Epithelial cell of proximal tubule (primary cell): ENCODE measurements around the gene NELL1. TPM values are rescaled to one million over a fixed set of nuclear protein-coding genes. Genes with fewer than 3 reads are reported as not detected.

ENCODE experiments used
- DNase-seq: peaks from one replicate; pipeline ENCODE4 v3.0.0-alpha.2; 2011; ENCODE audit warnings: low read depth
- H3K4me3 ChIP-seq: 2 replicates; pipeline ENCODE4 v1.5.1; 2011; ENCODE audit warnings: low read depth, mild to moderate bottlenecking, low read length
- total RNA-seq: library from RNA; depleted of rRNA; stranded (reverse); fragments of >200 nt; gene quantifications from 2 replicates; pipeline ENCODE4 v1.2.3, GENCODE V29; 2015
- TF ChIP-seq, protein P1 (sequence below): conservative IDR thresholded peaks from 2 replicates; pipeline ENCODE4 v1.5.1; 2012; ENCODE audit warnings: low read depth, mild to moderate bottlenecking, low read length

The NELL1 gene
- total RNA-seq, 1 donor from 2014 or later = not detected

DNA sequence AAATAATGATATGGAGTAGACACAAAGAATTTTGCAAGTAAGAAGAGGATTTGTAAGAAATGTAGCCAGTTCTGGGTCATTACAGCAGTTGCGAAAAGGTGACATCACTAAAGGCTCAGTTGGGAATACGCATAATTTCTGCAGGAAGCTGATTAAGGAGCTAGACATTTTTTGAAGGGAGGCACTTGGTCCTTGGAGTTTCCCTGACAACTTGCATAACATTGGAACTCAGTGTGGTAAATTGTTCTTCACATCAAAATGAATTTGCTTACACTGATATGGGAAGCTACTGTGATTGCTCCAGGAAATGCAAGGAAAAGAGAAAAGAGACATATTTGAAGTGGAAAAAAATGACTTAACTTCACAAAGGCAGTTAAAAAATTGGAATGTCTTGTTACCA is 626.1 kb downstream of the NELL1 start:
- no peak overlapping the region for H3K4me3 ChIP-seq
- DNase-seq = no peak
- TF ChIP-seq, protein P1, sequence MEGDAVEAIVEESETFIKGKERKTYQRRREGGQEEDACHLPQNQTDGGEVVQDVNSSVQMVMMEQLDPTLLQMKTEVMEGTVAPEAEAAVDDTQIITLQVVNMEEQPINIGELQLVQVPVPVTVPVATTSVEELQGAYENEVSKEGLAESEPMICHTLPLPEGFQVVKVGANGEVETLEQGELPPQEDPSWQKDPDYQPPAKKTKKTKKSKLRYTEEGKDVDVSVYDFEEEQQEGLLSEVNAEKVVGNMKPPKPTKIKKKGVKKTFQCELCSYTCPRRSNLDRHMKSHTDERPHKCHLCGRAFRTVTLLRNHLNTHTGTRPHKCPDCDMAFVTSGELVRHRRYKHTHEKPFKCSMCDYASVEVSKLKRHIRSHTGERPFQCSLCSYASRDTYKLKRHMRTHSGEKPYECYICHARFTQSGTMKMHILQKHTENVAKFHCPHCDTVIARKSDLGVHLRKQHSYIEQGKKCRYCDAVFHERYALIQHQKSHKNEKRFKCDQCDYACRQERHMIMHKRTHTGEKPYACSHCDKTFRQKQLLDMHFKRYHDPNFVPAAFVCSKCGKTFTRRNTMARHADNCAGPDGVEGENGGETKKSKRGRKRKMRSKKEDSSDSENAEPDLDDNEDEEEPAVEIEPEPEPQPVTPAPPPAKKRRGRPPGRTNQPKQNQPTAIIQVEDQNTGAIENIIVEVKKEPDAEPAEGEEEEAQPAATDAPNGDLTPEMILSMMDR = no peak

DNA sequence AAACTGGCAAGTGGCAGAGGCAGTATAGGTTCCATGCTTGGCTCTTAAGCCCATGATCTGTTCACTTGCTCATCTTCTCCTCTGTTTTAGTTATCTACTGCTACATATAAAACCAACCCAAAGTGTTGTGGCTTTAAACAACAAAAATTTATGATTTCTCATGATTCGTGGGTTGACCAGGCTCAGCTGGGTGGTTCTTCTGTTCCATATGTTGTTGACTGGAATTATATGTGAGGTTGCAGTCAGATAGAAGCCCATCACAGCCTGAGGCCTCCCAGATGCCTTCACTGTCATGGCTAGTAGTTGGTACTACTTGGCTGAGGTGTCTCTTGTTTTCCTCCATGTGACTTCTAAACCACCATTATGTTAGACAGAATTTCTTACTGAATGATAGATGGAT is 632.6 kb downstream of the NELL1 start:
- TF ChIP-seq, protein P1 = no peak
- no peak for DNase-seq
- no peak overlapping the region for H3K4me3 ChIP-seq

DNA sequence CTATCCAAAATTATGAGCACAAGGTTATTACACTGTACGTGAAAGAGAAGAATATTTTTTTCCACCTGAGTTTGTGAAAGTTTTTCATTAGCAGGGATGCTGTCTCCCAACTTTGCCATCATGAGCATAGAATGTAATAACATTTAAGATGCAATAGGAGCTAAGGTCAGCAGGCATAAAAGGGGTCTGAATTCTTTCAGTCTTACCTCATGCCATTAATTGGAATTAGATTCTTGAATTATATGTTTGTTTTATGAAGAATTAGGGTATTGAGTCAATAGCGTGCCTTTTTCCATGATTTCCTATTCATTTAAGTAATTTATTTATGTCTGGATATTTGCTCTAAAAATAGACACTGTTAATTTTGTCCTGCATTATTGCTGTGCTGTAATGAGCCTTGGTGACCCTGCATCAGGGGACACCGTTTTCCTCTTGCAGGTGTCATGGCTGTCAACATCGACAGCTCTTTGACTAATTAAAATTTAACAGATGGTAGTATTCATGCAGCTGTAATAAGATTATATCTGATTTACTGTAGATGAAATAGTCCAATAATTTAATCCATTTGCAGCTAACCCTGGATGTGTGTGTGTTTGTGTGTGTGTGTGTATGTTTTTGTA is 637.5 kb downstream of the NELL1 start:
- H3K4me3 ChIP-seq = no peak overlapping the region
- no peak for DNase-seq
- TF ChIP-seq, protein P1 = no peak

DNA sequence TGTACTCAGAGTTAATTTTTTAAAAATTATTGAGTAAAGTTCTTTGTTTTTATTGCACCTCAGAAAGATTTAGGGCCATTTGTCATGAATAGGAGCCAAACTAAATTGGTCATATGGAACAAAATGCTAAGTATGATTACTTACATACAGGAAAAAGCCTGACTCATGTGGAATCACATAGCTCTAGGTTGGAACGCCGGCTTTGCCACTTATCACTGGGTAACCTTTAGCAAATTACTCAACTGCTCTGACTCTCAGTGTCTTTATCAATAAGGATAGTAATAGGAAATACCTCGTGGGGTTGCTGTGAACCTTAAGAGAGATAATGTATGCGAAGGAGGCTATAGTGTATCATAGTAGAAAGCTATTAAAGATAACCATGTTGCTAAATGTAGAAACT is 638.5 kb downstream of the NELL1 start:
- TF ChIP-seq, protein P1 = no peak
- DNase-seq = no peak

DNA sequence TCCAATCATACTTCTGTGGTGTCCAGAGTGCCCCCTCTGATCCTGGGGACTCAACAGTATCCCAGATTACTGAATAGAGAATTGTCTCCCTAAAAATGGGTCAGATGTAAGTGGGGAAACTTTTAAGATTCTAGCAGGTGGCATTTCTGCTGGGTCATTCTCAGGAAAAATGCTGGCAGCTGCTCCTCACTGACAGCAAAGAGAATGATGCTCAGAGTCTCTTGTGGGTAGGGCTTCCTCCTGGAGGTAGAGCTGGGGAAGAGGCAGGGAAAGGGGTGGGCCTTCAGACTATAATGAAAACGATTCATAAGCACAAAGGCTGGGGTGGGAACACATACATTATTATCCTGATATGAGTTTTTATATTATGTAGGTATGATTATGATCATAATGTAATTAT is 647.2 kb downstream of the NELL1 start:
- H3K4me3 ChIP-seq = no peak overlapping the region
- TF ChIP-seq, protein P1 = no peak
- no peak for DNase-seq

More for the DNA sequence above, 638.5 kb downstream of the NELL1 start:
- H3K4me3 ChIP-seq = no peak overlapping the region

DNA sequence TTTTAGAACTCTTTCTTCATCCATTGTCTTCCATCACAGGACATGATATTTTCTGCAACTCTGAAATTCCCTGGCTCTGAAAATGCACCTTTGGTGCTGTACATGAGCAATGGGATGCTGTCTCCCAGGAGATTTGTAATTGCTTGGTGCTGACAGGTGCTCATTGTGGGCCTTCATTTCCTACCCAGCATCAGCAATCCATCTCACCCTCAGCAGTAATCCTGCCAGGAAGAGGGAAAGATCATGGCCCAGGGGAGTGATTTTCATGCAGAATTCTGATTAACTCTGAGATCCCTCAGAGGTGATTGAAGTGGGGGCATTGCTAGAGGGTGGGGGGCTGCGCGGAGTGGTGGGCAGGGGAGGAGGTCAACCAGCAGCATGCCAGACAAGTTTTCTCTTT is 651.7 kb downstream of the NELL1 start:
- no peak overlapping the region for H3K4me3 ChIP-seq
- TF ChIP-seq, protein P1 = no peak
- DNase-seq = no peak

DNA sequence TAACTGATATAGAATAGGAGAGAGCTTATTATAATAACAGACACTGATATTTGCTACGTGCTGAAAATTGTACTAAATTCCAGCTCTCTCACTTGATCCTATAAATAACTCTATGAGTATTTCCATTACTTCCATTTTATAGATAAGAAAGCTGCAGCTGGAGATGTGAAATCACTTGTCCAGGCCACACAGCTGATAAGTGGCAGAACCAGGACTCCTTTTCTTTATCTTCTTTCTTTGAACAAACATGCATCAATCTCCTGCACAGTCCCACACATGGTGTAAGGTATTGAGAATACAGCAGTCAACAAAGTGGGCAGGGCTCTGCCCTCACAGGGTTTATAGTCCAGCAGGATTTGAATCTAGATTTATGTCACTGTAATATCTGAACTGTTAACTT is 652.1 kb downstream of the NELL1 start:
- TF ChIP-seq, protein P1 = no peak
- DNase-seq = no peak
- H3K4me3 ChIP-seq = no peak overlapping the region
